HepG2 (cell line): Measurements from ENCODE around the gene THRSP. TPM values are rescaled to one million over a fixed set of nuclear protein-coding genes. Genes with fewer than 3 reads are reported as not detected.

Source experiments
- ATF1 ChIP-seq: IDR thresholded peaks from 2 replicates; pipeline ENCODE4 v1.6.1; 2016; ENCODE audit warnings: mild to moderate bottlenecking, control low read depth
- CBX1 ChIP-seq: IDR thresholded peaks from one replicate; pipeline ENCODE4 v1.6.1; 2016; ENCODE audit warnings: antibody characterized with exemption, low read depth
- FOXP1 ChIP-seq, 2 experiments: fragments of 450-650 bp in 1 of 2; IDR thresholded peaks; 2 replicates each; pipeline ENCODE4 v1.6.1; 2017 to 2018; ENCODE audit warnings: antibody characterized with exemption in 1 of 2
- GATA4 ChIP-seq: sonication (generic); IDR thresholded peaks from 2 replicates; pipeline ENCODE4 v1.6.1; 2016; ENCODE audit warnings: antibody characterized with exemption, low read depth, borderline replicate concordance
- IRF2 ChIP-seq: IDR thresholded peaks from 2 replicates; pipeline ENCODE4 v1.6.1; 2018; ENCODE audit warnings: missing genetic modification reagents, missing compliant biosample characterization
- JARID2 ChIP-seq: sonication (generic); formaldehyde crosslinking; IDR thresholded peaks from 2 replicates; pipeline ENCODE4 v1.8.1; 2023; ENCODE audit warnings: missing genetic modification reagents, inconsistent platforms; ENCODE audit not compliant: insufficient replicate concordance
- JUND ChIP-seq: sonication (generic); formaldehyde crosslinking; IDR thresholded peaks from 2 replicates; pipeline ENCODE4 v1.8.0; 2022; ENCODE audit warnings: mild to moderate bottlenecking, missing genetic modification reagents
- NCOR1 ChIP-seq: fragments of 200-600 bp; sonication (generic); IDR thresholded peaks from 2 replicates; pipeline ENCODE4 v1.7.0; 2017; ENCODE audit warnings: antibody characterized with exemption, low read length, borderline replicate concordance
- SNRNP70 ChIP-seq: fragments of 200-400 bp; formaldehyde crosslinking; IDR thresholded peaks from 2 replicates; pipeline ENCODE4 v1.6.1; 2017; ENCODE audit warnings: mild to moderate bottlenecking, low read depth, low read length, moderate library complexity
- ZNF207 ChIP-seq: fragments of 450-650 bp; IDR thresholded peaks from 2 replicates; pipeline ENCODE4 v1.6.1; 2016; ENCODE audit warnings: antibody characterized with exemption, borderline replicate concordance
- ZNF33A ChIP-seq: sonication (generic); formaldehyde crosslinking; IDR thresholded peaks from 2 replicates; pipeline ENCODE4 v1.5.1; 2020; ENCODE audit warnings: missing genetic modification reagents, mild to moderate bottlenecking, moderate library complexity, borderline replicate concordance
- ZNF567 ChIP-seq: sonication (generic); formaldehyde crosslinking; IDR thresholded peaks from 2 replicates; pipeline ENCODE4 v1.8.1; 2023; ENCODE audit warnings: mild to moderate bottlenecking, missing genetic modification reagents, borderline replicate concordance
- ZNF703 ChIP-seq: sonication (generic); formaldehyde crosslinking; IDR thresholded peaks from 2 replicates; pipeline ENCODE4 v1.5.1; 2020; ENCODE audit warnings: missing genetic modification reagents, mild to moderate bottlenecking, moderate library complexity, borderline replicate concordance
- ZNF816 ChIP-seq: sonication (generic); formaldehyde crosslinking; IDR thresholded peaks from 2 replicates; pipeline ENCODE4 v1.8.0; 2022; ENCODE audit warnings: missing genetic modification reagents, mild to moderate bottlenecking, borderline replicate concordance
- polyA plus RNA-seq, 8 experiments: library from polyadenylated mRNA; depleted of rRNA in 3 of 8; stranded (reverse) in 7 of 8; unstranded in 1 of 8; fragments of >200 nt; fragmentation: Illumina TruSeq in 4 of 8; extraction: Trizol in 4 of 8; gene quantifications; 2 replicates each; pipeline versions ENCODE4 v1.2.1 to v1.2.3, GENCODE V29; 2011 to 2016; ENCODE audit warnings: low read depth in 4 of 8, missing spikeins in 1 of 8, mixed read lengths in 1 of 8; ENCODE audit not compliant: insufficient read depth in 1 of 8
- total RNA-seq, 5 experiments: library from RNA; depleted of rRNA; stranded (reverse); fragments of >200 nt; fragmentation: Illumina TruSeq; extraction: Trizol; gene quantifications; 2 replicates each; pipeline ENCODE4 v1.2.3, GENCODE V29; 2016; ENCODE audit warnings: low read depth in 1 of 5
- TF ChIP-seq, protein P1 (sequence below): fragments of 450-650 bp; IDR thresholded peaks from 2 replicates; pipeline ENCODE4 v1.6.1; 2017; ENCODE audit warnings: mild to moderate bottlenecking
- TF ChIP-seq, protein P2 (sequence below): sonication (generic); formaldehyde crosslinking; IDR thresholded peaks from 2 replicates; pipeline ENCODE4 v1.5.0; 2020; ENCODE audit warnings: mild to moderate bottlenecking, missing genetic modification reagents
- TF ChIP-seq, protein P3 (sequence below): sonication (generic); formaldehyde crosslinking; IDR thresholded peaks from 2 replicates; pipeline ENCODE4 v1.4.0; 2020; ENCODE audit warnings: missing genetic modification reagents, borderline replicate concordance
- TF ChIP-seq, protein P4 (sequence below): sonication (generic); formaldehyde crosslinking; IDR thresholded peaks from 2 replicates; pipeline ENCODE4 v1.4.0; 2020; ENCODE audit warnings: missing genetic modification reagents
- TF ChIP-seq, protein P5 (sequence below): sonication (generic); formaldehyde crosslinking; IDR thresholded peaks from 2 replicates; pipeline ENCODE4 v1.5.1; 2020; ENCODE audit warnings: missing genetic modification reagents, mild to moderate bottlenecking, borderline replicate concordance

Gene THRSP
- total and polyA plus RNA-seq, 2 of the 13 experiments (the other 11 are each of a cell fraction or from before 2014, with no cell fraction given): 0.13 to 0.58 TPM

DNA sequence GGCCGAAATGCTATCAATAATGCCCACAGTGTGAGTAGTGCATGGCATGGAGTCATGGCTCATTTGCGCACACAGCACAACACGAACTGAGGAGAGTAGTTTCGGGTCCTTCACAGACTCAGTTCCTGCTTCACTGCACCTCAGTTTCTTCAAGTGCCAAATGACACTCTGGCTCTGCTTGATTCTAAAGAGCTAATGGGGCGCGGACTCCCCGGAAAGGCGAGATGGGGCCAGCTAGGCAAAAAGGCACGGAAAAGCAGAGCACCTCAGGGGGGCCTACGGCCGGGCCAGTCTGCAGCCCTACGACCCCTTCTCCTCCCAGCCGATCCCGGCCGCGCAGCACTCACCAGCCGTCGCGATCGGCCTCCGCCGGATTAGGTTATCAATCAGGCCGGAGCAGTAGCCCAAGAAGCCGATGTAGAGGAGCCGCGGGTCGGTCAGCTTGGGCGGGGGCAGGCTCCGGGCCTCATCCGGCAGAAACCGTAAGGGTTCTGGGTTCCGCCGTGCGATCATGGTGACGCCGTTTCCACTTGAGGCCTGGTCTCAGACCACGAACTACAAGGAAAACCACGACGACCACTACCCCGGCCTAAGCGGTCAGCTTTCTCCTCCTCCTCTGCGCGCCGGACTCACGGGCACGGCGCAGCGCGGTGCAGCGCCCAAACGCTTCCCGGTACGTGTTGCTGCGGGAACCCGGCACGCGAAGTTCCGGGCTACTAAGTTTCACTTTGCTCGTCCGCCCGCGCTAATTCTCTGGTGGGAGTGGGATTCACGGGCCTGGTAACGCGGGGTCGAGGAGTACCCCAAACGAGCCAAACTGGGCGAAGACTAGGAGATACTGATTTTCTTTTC is 15.8 kb downstream of the THRSP start, which contains the start of gene NDUFC2 (continued):
- TF ChIP-seq, protein P1, sequence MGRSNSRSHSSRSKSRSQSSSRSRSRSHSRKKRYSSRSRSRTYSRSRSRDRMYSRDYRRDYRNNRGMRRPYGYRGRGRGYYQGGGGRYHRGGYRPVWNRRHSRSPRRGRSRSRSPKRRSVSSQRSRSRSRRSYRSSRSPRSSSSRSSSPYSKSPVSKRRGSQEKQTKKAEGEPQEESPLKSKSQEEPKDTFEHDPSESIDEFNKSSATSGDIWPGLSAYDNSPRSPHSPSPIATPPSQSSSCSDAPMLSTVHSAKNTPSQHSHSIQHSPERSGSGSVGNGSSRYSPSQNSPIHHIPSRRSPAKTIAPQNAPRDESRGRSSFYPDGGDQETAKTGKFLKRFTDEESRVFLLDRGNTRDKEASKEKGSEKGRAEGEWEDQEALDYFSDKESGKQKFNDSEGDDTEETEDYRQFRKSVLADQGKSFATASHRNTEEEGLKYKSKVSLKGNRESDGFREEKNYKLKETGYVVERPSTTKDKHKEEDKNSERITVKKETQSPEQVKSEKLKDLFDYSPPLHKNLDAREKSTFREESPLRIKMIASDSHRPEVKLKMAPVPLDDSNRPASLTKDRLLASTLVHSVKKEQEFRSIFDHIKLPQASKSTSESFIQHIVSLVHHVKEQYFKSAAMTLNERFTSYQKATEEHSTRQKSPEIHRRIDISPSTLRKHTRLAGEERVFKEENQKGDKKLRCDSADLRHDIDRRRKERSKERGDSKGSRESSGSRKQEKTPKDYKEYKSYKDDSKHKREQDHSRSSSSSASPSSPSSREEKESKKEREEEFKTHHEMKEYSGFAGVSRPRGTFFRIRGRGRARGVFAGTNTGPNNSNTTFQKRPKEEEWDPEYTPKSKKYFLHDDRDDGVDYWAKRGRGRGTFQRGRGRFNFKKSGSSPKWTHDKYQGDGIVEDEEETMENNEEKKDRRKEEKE: no peak
- TF ChIP-seq FOXP1 (IDR thresholded peaks at IDR 0.05) (no peak), FOXP1 (CRISPR knock-in tag; IDR thresholded peaks at IDR 0.05) (peak; percentile 64), ZNF703 (peak; percentile 93), JUND (CRISPR knock-in tag) (no peak), ATF1 (CRISPR knock-in tag) (no peak), JARID2 (CRISPR knock-in tag) (peak; percentile 49), ZNF207 (no peak), CBX1 (peak; percentile 91), SNRNP70 (no peak), GATA4 (peak; percentile 37; the same call in 1 of the 2 replicates), NCOR1 (no peak; the same call in 1 of the 2 replicates), ZNF33A (no peak), ZNF816 (CRISPR knock-in tag) (no peak; the same call in 1 of the 2 replicates), IRF2 (CRISPR knock-in tag) (peak; percentile 99), ZNF567 (CRISPR knock-in tag) (no peak)
- TF ChIP-seq, protein P2, sequence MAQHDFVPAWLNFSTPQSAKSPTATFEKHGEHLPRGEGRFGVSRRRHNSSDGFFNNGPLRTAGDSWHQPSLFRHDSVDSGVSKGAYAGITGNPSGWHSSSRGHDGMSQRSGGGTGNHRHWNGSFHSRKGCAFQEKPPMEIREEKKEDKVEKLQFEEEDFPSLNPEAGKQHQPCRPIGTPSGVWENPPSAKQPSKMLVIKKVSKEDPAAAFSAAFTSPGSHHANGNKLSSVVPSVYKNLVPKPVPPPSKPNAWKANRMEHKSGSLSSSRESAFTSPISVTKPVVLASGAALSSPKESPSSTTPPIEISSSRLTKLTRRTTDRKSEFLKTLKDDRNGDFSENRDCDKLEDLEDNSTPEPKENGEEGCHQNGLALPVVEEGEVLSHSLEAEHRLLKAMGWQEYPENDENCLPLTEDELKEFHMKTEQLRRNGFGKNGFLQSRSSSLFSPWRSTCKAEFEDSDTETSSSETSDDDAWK (CRISPR knock-in tag): no peak
- TF ChIP-seq, protein P3, sequence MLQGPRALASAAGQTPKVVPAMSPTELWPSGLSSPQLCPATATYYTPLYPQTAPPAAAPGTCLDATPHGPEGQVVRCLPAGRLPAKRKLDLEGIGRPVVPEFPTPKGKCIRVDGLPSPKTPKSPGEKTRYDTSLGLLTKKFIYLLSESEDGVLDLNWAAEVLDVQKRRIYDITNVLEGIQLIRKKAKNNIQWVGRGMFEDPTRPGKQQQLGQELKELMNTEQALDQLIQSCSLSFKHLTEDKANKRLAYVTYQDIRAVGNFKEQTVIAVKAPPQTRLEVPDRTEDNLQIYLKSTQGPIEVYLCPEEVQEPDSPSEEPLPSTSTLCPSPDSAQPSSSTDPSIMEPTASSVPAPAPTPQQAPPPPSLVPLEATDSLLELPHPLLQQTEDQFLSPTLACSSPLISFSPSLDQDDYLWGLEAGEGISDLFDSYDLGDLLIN (CRISPR knock-in tag): 0 out of 2 replicates have a peak, but pooled peaks have one; percentile 40
- TF ChIP-seq, protein P4, sequence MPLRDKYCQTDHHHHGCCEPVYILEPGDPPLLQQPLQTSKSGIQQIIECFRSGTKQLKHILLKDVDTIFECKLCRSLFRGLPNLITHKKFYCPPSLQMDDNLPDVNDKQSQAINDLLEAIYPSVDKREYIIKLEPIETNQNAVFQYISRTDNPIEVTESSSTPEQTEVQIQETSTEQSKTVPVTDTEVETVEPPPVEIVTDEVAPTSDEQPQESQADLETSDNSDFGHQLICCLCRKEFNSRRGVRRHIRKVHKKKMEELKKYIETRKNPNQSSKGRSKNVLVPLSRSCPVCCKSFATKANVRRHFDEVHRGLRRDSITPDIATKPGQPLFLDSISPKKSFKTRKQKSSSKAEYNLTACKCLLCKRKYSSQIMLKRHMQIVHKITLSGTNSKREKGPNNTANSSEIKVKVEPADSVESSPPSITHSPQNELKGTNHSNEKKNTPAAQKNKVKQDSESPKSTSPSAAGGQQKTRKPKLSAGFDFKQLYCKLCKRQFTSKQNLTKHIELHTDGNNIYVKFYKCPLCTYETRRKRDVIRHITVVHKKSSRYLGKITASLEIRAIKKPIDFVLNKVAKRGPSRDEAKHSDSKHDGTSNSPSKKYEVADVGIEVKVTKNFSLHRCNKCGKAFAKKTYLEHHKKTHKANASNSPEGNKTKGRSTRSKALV (CRISPR knock-in tag): peak; percentile 41; the same call in 1 of the 2 replicates
- TF ChIP-seq, protein P5, sequence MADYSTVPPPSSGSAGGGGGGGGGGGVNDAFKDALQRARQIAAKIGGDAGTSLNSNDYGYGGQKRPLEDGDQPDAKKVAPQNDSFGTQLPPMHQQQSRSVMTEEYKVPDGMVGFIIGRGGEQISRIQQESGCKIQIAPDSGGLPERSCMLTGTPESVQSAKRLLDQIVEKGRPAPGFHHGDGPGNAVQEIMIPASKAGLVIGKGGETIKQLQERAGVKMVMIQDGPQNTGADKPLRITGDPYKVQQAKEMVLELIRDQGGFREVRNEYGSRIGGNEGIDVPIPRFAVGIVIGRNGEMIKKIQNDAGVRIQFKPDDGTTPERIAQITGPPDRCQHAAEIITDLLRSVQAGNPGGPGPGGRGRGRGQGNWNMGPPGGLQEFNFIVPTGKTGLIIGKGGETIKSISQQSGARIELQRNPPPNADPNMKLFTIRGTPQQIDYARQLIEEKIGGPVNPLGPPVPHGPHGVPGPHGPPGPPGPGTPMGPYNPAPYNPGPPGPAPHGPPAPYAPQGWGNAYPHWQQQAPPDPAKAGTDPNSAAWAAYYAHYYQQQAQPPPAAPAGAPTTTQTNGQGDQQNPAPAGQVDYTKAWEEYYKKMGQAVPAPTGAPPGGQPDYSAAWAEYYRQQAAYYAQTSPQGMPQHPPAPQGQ (CRISPR knock-in tag): no peak
